Measurements from ENCODE around the gene KLK7.

DNA sequence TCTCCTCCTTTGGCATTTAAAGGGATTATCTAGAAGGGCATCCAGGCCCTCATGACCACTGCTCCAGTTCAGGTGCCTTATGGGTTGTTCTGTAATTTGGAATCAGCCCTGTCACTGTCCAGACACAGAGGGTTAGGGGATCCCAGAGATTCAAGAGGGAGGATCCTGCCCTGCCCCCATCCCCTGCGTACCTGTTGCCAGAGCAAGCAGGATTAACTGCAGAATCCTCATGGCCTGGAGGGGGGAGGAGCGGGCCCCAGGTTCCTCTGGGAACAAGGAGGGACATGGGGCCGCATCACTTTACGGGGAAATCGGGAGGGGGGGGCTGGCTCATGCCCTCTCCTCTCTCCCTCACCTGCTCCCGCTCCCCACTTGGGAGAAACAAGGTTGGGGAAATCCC, 41.7 kb upstream of the KLK7 start:
- TF ChIP-seq, protein P1, sequence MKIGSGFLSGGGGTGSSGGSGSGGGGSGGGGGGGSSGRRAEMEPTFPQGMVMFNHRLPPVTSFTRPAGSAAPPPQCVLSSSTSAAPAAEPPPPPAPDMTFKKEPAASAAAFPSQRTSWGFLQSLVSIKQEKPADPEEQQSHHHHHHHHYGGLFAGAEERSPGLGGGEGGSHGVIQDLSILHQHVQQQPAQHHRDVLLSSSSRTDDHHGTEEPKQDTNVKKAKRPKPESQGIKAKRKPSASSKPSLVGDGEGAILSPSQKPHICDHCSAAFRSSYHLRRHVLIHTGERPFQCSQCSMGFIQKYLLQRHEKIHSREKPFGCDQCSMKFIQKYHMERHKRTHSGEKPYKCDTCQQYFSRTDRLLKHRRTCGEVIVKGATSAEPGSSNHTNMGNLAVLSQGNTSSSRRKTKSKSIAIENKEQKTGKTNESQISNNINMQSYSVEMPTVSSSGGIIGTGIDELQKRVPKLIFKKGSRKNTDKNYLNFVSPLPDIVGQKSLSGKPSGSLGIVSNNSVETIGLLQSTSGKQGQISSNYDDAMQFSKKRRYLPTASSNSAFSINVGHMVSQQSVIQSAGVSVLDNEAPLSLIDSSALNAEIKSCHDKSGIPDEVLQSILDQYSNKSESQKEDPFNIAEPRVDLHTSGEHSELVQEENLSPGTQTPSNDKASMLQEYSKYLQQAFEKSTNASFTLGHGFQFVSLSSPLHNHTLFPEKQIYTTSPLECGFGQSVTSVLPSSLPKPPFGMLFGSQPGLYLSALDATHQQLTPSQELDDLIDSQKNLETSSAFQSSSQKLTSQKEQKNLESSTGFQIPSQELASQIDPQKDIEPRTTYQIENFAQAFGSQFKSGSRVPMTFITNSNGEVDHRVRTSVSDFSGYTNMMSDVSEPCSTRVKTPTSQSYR (CRISPR knock-in tag; IDR thresholded peaks at IDR 0.05) = no peak
- TF ChIP-seq, protein P2, sequence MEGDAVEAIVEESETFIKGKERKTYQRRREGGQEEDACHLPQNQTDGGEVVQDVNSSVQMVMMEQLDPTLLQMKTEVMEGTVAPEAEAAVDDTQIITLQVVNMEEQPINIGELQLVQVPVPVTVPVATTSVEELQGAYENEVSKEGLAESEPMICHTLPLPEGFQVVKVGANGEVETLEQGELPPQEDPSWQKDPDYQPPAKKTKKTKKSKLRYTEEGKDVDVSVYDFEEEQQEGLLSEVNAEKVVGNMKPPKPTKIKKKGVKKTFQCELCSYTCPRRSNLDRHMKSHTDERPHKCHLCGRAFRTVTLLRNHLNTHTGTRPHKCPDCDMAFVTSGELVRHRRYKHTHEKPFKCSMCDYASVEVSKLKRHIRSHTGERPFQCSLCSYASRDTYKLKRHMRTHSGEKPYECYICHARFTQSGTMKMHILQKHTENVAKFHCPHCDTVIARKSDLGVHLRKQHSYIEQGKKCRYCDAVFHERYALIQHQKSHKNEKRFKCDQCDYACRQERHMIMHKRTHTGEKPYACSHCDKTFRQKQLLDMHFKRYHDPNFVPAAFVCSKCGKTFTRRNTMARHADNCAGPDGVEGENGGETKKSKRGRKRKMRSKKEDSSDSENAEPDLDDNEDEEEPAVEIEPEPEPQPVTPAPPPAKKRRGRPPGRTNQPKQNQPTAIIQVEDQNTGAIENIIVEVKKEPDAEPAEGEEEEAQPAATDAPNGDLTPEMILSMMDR (IDR thresholded peaks at IDR 0.05) = no peak
- no peak for TF ChIP-seq NFYB (CRISPR knock-in tag; conservative IDR thresholded peaks at IDR 0.05; ENCODE audit: low read depth)
- no peak for TF ChIP-seq GTF2I (CRISPR knock-in tag; conservative IDR thresholded peaks at IDR 0.05)
- TF ChIP-seq JUN (CRISPR knock-in tag; IDR thresholded peaks at IDR 0.05) = no peak
- TF ChIP-seq, protein P3, sequence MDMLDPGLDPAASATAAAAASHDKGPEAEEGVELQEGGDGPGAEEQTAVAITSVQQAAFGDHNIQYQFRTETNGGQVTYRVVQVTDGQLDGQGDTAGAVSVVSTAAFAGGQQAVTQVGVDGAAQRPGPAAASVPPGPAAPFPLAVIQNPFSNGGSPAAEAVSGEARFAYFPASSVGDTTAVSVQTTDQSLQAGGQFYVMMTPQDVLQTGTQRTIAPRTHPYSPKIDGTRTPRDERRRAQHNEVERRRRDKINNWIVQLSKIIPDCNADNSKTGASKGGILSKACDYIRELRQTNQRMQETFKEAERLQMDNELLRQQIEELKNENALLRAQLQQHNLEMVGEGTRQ (CRISPR knock-in tag; IDR thresholded peaks at IDR 0.05) = no peak

Measured in WTC11 (cell line).